ENCODE data around the gene SLFN5. TPM values are rescaled to one million over a fixed set of nuclear protein-coding genes. Genes with fewer than 3 reads are reported as not detected.

Gene SLFN5
- polyA plus RNA-seq, 1 of the 3 experiments (the other 2 are of a cell fraction) = 1.4 TPM

GRCh38 chr17:35213412-35213940 lies 29.4 kb upstream of the SLFN5 start:
- H3K9me3 ChIP-seq = no peaks in the 10 kb centered on the region
- H3K9ac ChIP-seq = no peak overlapping the region
- H2AFZ ChIP-seq (ENCODE audit: low read depth) = no peak overlapping the region
- H3K4me1 ChIP-seq (ENCODE audit: control insufficient read depth in 1 of 2, insufficient read depth in 2 of 2, low read depth in 1 of 2, low read length in 1 of 2) = no peaks in the 10 kb centered on the region
- H3K27me3 ChIP-seq (ENCODE audit: insufficient read depth) = peaks cover 24% of the 10 kb centered on the region; the same call in 1 of the 2 replicates
- ChIA-PET POLR2A (no interaction called here), CTCF (no interaction called here)
- no peaks in the 10 kb centered on the region for H4K20me1 ChIP-seq (ENCODE audit: insufficient read depth)
- no peaks in the 10 kb centered on the region for H3F3A ChIP-seq (replicated peaks; ENCODE audit: insufficient read depth)
- no peak overlapping the region for H3K4me3 ChIP-seq (ENCODE audit: low read depth in 2 of 2, low read length in 1 of 2)
- no peaks in the 10 kb centered on the region for H3K79me2 ChIP-seq (ENCODE audit: insufficient read depth)
- 16% methylated on average over 5 of the region's 5 CpGs for WGBS (ENCODE audit: low lambda C conversion rate)
- TF ChIP-seq RFX5 (IDR thresholded peaks at IDR 0.05; ENCODE audit: low read length) = no peak
- TF ChIP-seq FOXJ3 (CRISPR knock-in tag; IDR thresholded peaks at IDR 0.05) = no peak
- TF ChIP-seq, protein P1, sequence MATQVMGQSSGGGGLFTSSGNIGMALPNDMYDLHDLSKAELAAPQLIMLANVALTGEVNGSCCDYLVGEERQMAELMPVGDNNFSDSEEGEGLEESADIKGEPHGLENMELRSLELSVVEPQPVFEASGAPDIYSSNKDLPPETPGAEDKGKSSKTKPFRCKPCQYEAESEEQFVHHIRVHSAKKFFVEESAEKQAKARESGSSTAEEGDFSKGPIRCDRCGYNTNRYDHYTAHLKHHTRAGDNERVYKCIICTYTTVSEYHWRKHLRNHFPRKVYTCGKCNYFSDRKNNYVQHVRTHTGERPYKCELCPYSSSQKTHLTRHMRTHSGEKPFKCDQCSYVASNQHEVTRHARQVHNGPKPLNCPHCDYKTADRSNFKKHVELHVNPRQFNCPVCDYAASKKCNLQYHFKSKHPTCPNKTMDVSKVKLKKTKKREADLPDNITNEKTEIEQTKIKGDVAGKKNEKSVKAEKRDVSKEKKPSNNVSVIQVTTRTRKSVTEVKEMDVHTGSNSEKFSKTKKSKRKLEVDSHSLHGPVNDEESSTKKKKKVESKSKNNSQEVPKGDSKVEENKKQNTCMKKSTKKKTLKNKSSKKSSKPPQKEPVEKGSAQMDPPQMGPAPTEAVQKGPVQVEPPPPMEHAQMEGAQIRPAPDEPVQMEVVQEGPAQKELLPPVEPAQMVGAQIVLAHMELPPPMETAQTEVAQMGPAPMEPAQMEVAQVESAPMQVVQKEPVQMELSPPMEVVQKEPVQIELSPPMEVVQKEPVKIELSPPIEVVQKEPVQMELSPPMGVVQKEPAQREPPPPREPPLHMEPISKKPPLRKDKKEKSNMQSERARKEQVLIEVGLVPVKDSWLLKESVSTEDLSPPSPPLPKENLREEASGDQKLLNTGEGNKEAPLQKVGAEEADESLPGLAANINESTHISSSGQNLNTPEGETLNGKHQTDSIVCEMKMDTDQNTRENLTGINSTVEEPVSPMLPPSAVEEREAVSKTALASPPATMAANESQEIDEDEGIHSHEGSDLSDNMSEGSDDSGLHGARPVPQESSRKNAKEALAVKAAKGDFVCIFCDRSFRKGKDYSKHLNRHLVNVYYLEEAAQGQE (IDR thresholded peaks at IDR 0.05; ENCODE audit: low read depth, low read length) = no peak
- no peak for TF ChIP-seq TCF12 (IDR thresholded peaks at IDR 0.05)
- no peak for TF ChIP-seq MEF2A (IDR thresholded peaks at IDR 0.05; ENCODE audit: borderline replicate concordance, low read depth)
- TF ChIP-seq ELF1 (IDR thresholded peaks at IDR 0.05) = no peak
- no peak for TF ChIP-seq CHD2 (IDR thresholded peaks at IDR 0.05; ENCODE audit: low read length, partially characterized antibody)
- TF ChIP-seq, protein P2, sequence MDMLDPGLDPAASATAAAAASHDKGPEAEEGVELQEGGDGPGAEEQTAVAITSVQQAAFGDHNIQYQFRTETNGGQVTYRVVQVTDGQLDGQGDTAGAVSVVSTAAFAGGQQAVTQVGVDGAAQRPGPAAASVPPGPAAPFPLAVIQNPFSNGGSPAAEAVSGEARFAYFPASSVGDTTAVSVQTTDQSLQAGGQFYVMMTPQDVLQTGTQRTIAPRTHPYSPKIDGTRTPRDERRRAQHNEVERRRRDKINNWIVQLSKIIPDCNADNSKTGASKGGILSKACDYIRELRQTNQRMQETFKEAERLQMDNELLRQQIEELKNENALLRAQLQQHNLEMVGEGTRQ (IDR thresholded peaks at IDR 0.05; ENCODE audit: borderline replicate concordance, low read depth, low read length) = no peak
- no peak for TF ChIP-seq FOXM1 (IDR thresholded peaks at IDR 0.05; ENCODE audit: low read depth)
- TF ChIP-seq RAD21 (IDR thresholded peaks at IDR 0.05; ENCODE audit: low read length) = no peak
- TF ChIP-seq SIN3A (IDR thresholded peaks at IDR 0.05; ENCODE audit: borderline replicate concordance, low read depth, low read length) = no peak
- no peak for TF ChIP-seq NRF1 (IDR thresholded peaks at IDR 0.05; ENCODE audit: low read depth, low read length)
- no peak for TF ChIP-seq ZBTB33 (IDR thresholded peaks at IDR 0.05; ENCODE audit: borderline replicate concordance, low read depth)
- TF ChIP-seq PBX3 (IDR thresholded peaks at IDR 0.05) = no peak
- DNase-seq = no peak
- no peaks in the 10 kb centered on the region for H3K36me3 ChIP-seq (replicated peaks in 1 of 2; ENCODE audit: control insufficient read depth in 1 of 2, insufficient read depth in 2 of 2, low read length in 1 of 2)
- H3K27ac ChIP-seq (ENCODE audit: low read depth in 2 of 2, low read length in 1 of 2) = no peak overlapping the region
- H3K4me2 ChIP-seq = no peak overlapping the region
- H3K9me2 ChIP-seq = no peaks in the 10 kb centered on the region

All from SK-N-SH (cell line).